GM18505 (cell line): ENCODE data around the gene SLC25A39.
"Not testable (repeated sequence)": the region's sequence is repeated elsewhere in the genome, so short reads cannot be mapped to it uniquely, and the experiment has no call there.

Experiments used
- ATAC-seq: cut with Tn5 transposase; IDR thresholded peaks from one replicate; pipeline ENCODE4 v1.9.1; 2021; ENCODE audit not compliant: unreplicated experiment
- POLR2A ChIP-seq: IDR thresholded peaks from 4 replicates; pipeline ENCODE4 v1.6.1; 2011; ENCODE audit warnings: borderline replicate concordance; ENCODE audit not compliant: insufficient read depth, insufficient read length; ENCODE audit errors: extremely low read depth

SLC25A39 gene

DNA sequence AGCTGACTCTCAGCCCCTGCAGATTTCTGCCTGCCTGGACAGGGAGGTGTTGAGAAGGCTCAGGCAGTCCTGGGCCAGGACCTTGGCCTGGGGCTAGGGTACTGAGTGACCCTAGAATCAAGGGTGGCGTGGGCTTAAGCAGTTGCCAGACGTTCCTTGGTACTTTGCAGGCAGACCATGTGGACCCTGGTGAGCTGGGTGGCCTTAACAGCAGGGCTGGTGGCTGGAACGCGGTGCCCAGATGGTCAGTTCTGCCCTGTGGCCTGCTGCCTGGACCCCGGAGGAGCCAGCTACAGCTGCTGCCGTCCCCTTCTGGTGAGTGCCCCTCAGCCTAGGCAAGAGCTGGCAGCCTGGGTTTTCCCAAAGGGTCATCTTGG is 24.4 kb upstream of the SLC25A39 start:
- TF ChIP-seq POLR2A: no peak
- no peak for ATAC-seq

DNA sequence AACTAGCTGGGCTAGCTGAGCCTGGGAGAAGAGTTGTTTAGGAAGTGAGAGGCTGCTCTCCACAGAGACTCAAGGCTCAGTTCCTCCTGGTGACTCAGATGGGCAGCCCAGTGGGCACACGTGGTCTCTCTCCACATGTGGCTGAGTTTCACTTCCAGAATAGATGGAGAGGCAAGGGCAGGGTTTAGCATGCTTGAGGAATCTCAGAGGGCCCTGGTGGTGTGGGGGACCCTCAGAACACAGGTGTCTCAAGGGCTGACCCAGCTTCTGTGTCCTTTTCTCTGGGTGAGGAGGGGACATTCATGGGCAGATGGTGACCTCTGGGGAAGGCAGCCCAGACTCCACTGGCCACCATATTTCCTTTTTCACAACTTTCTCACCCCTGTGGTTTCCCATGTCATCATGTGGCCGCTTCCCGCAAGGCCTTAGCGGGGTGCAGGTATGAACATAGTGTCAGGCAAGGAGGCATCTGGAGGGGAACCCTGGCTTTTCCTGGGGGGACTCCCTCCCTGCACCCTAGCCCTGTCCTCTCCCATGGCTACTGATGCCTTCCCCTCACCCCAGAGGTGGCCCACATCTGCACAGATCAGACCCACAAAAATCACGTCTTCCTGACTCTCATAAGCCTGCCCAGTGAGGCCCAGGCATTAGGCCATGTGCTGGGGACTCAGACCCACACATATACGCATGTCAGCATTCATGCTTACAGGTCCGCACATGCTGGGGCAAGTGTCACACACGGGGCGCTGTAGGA is 23.8 kb upstream of the SLC25A39 start:
- peak; percentile 19 for TF ChIP-seq POLR2A
- ATAC-seq: peak; percentile 39

DNA sequence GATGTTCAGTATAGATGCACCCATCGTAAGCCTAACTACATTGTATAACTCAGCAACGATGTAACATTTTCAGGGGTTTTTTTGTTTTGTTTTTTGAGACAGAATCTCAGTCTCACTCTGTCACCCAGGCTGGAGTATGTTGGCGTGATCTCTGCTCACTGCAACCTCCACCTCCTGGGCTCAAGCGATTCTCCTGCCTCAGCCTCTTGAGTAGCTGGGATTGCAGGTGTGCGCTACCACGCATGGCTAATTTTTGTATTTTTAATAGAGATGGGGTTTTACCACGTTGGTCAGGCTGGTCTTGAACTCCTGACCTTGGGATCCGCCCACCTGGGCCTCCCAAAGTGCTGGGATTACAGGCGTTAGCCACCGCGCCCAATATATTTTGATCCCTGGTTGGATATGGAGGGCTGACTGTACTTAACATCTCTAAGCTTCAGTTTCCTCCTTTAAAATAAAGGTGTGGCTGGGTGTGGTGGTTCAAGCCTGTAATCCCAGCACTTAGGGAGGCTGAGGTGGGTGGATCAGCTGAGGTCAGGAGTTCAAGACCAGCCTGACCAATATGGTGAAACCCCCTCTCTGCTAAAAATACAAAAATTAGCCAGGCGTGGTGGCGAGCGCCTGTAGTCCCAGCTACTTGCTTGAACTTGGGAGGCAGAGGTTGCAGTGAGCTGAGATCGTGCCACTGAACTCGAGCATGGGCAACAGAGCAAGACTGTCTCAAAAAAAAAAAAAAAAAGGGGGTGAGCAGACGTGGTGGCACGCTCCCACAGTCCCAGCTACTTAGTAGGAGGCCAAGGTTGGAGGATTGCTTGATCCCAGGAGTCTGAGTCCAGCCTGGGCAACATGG is 22.8 kb upstream of the SLC25A39 start:
- ATAC-seq: peak; percentile 15

DNA sequence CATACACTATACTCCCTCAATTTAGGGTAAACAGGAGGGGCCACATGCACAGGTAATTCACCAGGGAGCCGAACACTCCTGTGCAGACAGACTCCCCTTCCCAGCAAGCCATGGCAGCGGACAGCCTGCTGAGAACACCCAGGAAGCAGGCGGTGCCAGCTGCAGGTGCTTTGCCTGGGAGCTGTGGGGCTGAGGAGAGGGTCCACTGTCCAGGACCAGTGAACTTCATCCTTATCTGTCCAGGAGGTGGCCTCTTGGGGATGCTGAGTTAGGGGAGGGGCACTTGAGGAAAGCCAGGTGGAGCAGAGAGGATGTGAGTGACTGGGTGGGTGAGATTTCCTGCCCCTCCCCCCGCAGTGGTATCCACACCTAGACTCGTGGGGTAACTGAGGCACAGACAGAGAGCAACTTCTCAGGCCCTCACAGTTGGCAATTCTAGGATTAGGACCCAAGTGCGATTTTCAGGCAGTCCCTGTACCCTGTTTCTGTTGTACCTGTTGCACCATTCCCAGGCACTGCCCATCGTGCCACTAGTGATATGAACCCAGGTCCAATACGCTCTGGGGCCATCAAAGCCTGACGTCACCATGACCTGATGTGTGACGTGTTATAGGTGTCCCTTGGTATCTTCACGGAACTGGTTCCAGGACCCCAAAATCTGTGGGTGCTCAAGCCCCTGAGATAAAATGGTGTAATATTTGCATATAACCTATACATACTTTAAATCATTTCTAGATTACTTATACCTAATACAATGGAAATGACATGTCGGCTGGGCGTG is 21.6 kb upstream of the SLC25A39 start:
- no peak for ATAC-seq
- no peak for TF ChIP-seq POLR2A

DNA sequence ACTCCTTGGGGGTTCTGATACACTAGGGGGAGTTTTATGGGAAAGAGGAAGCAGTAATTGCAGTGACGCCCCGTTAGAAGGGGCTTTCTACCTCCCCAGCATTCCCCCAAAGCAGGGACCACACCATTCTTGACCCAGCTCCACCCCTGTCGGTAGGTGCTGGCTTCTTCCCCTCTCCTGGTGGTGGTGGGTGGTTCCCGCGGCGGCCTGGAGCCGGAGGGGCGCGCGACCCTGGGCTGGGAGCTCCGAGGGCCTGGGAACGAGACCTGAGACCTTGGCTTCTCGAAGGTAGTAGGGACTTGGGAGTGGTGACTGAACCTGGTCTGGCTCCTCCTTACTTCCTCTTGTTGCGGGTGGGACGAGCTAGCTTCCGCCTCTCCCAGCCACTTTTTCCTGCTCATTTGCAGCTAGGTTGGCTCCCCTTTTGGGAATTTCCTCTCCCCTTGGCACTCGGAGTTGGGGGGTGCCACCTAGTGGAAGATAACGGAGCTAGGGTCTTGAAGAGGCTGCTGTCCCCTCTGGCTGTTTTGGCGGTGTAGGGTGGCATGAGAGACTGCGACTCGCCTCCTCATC is 20.9 kb upstream of the SLC25A39 start:
- peak; percentile 8 for ATAC-seq
- TF ChIP-seq POLR2A: no peak

DNA sequence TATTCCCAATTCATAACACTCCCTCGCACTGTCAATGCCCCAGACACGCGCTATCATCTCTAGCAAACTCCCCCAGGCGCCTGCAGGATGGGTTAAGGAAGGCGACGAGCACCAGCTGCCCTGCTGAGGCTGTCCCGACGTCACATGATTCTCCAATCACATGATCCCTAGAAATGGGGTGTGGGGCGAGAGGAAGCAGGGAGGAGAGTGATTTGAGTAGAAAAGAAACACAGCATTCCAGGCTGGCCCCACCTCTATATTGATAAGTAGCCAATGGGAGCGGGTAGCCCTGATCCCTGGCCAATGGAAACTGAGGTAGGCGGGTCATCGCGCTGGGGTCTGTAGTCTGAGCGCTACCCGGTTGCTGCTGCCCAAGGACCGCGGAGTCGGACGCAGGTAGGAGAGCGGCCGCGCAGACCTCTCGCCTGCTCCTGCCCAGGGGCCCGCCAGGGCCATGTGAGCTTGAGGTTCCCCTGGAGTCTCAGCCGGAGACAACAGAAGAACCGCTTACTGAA is 20.4 kb upstream of the SLC25A39 start, which contains the start of gene GRN:
Gene GRN, plus strand, starts transcription at position 364 of the 515 bp plus-strand sequence. CDS start 3,863 bp downstream, outside the sequence.
- peak; percentile 36 for ATAC-seq
- peak; percentile 96 for TF ChIP-seq POLR2A

DNA sequence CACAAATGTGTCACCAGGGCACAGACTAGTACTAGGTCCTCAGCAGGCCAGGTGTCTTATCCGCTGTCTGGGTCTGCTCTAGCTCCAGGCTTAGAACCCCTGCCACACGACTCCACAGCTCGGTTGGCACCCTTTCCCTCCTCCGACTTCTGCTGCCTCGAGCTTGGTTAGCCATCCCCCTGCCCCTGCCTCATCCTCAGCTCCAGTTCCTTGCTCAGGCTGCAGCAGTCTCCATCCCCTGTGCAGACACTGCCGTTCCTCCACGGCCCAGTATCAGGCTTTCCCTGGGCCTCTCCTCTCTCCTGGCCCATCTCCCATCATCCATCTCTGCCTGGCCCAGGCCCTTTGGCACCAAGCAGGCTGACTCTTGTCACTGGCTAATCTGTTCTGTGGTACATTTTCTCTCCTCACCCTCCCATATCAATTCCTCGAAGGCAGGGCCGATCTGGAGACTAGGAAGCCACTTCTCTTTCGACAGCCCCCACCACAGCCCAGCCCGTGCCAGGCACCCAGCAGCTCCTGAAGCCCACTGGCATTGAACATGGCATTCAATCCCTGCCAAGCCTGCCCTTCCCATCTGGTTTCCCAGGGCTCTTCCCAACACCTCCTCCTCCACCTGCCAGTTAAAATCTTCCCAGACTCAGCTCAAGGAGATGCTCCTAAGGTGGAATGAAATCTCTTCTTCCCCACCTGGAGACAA is 19.0 kb upstream of the SLC25A39 start:
- TF ChIP-seq POLR2A: no peak
- no peak for ATAC-seq

DNA sequence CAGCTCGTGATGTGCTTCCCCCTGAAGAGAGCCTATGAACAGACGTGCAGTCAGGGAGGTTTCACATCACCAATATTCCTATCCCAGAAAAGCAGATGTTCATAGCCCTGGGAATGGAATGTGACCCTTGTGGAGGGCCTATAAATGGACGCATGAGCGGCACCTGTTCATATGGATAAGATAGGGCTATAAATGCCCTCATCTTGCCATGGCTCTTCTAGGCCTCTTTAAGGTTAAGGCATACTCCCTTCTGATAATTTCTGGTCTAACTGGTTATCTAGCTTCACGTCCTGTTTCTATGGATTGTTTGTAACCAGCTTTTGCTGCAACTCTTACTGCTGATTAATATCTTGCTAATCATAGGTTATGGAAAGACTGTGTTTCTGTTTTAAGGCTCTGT is 15.9 kb upstream of the SLC25A39 start:
- not testable (repeated sequence) for ATAC-seq

DNA sequence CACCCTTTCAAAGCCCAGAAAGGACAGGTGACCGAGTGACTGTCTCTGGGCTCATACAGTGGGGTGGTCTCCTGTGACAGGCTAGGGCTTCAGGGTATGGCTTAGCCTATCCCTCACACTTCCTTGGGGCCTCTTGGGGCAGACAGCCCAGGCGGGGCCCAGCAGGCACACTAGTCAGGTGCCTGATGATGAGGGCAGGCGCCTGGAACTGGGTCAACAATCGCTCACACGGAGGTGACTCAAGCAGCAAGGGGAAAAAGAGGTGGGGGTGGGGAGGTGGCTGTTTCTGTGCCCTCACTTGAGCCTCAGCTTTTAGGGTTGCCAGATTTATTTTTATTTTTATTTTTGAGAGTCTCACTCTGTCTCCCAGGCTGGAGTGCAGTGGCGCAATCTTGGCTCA is 14.1 kb upstream of the SLC25A39 start:
- no peak for ATAC-seq
- no peak for TF ChIP-seq POLR2A

DNA sequence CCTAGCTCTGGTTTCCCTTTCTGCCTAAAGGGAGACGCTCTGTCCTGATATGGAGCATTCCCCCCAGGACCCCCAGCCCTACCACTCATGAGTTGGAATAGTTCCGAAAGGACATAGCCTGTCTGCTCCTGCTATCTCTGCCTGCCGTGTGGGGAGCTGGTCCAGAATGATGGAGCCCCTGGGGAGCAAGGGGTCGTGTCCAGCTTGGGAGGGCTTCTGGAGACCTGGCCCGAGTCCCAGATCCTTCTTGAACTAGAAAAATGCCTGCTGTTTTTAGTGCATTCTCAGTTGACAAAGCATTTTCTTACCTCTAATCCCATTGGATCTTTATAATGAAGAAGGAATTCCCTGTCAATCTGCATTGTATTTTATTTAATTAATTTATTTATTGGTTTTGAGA is 11.3 kb upstream of the SLC25A39 start:
- no peak for ATAC-seq
- no peak for TF ChIP-seq POLR2A

DNA sequence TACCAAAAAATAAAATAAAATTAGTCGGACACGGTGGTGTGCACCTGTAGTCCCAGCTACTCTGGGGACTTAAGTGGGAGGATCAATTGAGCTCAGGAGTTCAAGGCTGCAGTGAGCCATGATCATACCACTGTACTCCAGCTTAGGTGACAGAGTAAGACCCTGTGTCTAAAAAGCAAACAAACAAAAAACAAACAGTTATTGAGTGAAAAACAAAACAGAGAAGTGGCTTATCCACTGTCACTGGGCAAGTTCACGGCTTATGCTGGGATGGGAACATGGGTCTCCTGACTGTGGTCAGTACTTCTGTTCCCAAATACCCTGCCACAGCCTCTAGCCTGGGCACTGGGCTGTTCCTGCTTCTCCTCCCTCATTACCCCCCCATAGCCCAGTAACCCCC is 10.9 kb upstream of the SLC25A39 start:
- ATAC-seq: no peak
- no peak for TF ChIP-seq POLR2A

DNA sequence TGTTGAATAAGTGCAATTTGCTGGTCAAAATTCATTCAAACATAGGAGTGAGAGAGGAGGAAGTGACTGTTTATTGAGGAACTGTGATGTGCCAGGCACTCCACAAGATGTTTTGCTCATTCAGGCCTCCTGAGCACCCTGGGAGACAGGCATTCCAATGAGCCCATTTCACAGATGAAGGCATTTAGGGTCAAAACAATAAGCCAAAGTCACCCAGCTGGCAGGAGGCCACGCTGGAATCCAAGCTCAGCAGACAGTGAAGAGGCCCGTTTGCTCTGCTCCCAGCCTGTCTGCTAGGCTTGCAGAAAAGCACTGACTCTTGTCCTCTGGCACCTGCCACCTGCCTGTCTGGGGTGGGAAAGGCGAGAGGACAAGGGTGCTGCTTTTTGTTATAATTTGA is 10.1 kb upstream of the SLC25A39 start:
- no peak for TF ChIP-seq POLR2A
- no peak for ATAC-seq

DNA sequence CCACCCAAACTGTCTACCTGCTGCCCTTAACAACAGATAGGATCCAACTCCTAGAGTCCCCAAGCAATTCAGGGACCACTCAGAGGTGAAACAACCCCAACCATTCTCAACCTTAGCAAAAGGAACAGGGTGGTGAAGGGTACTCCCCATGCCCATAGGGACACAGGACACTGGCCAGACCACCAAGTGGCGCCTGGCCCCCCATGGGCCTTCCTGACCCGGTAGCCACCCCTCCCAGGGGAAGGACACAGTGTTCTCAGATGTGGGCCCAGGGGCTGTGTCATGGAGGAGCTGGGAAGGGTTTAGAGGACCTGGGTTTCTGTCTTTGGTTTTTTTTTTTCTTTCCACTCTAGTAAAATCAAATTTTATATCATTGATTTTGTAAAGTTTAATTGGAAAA is 9.7 kb upstream of the SLC25A39 start:
- no peak for ATAC-seq
- no peak for TF ChIP-seq POLR2A

DNA sequence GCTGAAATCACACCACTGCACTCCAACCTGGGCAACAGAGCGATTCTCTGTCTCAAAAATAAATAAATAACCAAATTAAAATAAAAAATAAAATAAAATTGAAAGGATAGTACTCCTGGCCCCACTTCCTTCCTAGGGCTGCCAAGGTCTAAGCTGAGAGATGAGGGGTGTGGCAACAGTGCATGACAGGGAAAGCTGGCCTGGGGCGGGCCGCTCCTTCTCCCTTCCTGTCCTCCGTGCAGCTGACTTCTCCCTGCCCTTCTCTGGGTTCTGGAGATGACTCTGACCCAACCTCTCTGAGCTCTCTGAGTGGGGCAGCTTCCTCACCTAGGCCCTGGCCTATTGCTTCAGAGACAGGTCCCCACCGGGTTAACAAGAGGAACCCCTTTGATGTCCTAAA is 8.7 kb upstream of the SLC25A39 start:
- TF ChIP-seq POLR2A: no peak
- ATAC-seq: no peak
